HUES6 (cell line): ENCODE data around the gene ALG12.

ENCODE experiments used
- H3K27ac ChIP-seq: 2 replicates; pipeline ENCODE4 v1.7.0; 2013; ENCODE audit warnings: low read depth, mild to moderate bottlenecking, low read length, inconsistent platforms
- H3K27me3 ChIP-seq: 2 replicates; pipeline ENCODE4 v1.6.1; 2013; ENCODE audit warnings: low read length; ENCODE audit not compliant: control insufficient read depth, insufficient read depth
- H3K36me3 ChIP-seq: 2 replicates; pipeline ENCODE4 v1.6.1; 2013; ENCODE audit warnings: low read length; ENCODE audit not compliant: control insufficient read depth, insufficient read depth
- H3K4me1 ChIP-seq: 2 replicates; pipeline ENCODE4 v1.6.1; 2013; ENCODE audit warnings: low read length; ENCODE audit not compliant: control insufficient read depth, insufficient read depth
- H3K4me3 ChIP-seq: 2 replicates; pipeline ENCODE4 v1.5.1; 2013; ENCODE audit warnings: low read depth, low read length
- H3K9ac ChIP-seq: one replicate; pipeline ENCODE4 v1.6.1; 2013; ENCODE audit warnings: mild to moderate bottlenecking, low read length
- H3K9me3 ChIP-seq: 2 replicates; pipeline ENCODE4 v1.6.1; 2013; ENCODE audit warnings: low read depth, low read length; ENCODE audit not compliant: control insufficient read depth, insufficient read depth

ALG12 gene

DNA sequence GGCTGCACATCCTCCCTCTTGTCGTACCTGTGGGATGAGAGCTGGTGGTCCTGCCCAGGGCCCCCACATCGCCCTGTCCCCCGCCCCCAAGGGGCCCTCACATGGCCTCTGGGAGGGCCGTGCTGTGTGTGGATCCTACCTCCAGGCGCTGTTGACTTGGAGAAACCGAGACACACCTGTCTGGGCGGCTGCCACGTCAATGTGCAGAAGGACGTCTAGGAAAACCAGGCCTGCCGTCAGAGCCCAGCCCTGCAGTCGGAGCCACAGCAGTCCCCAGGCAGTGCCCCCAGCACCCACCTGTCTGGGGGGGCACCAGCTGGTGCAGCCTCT is 14.2 kb downstream of the ALG12 start:
- no peak overlapping the region for H3K27ac ChIP-seq
- no peak overlapping the region for H3K9ac ChIP-seq
- H3K4me1 ChIP-seq: no peaks in the 10 kb centered on the region
- no peaks in the 10 kb centered on the region for H3K27me3 ChIP-seq
- H3K4me3 ChIP-seq: no peak overlapping the region
- peaks cover 10% of the 10 kb centered on the region; the same call in 1 of the 2 replicates for H3K9me3 ChIP-seq
- peaks cover 49% of the 10 kb centered on the region for H3K36me3 ChIP-seq

DNA sequence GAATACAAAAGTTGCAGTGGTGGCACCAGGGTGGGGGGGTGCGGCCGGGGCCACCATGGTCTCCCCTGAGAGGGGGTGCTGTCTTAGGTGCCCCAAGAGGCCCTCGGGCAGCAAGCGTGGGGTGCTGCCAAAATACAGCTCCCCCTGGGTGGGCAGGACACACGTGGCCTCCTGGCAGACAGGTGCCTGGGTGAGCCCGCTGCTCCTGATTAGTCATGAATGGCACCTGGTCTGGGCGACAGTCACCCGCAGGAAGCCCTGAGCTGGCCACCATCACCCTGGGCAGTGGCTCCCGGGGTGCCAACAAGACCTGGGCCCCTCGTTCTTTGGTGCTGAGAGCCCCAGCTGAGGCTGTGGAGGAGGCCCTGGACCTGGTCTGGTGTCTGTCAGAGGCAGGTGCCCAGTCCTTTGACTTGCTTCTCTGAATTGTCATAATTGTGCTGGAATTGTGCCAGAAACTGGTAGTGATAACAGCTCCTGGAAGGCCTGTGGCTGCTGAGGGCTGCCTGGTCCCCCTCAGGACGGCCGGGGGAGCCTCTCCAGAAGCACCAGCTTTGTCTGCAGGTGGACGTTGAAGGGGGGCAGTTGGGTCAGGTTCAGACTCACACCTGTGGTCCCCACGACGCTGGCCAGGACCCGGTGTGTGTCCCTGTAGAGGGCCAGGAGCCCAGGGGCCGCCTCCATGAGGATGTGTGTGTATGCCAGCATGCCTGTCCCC is 14.8 kb downstream of the ALG12 start:
- Histone ChIP-seq H3K4me3 (no peak overlapping the region), H3K27me3 (no peaks in the 10 kb centered on the region), H3K9ac (no peak overlapping the region), H3K27ac (no peak overlapping the region), H3K9me3 (peaks cover 10% of the 10 kb centered on the region; the same call in 1 of the 2 replicates), H3K4me1 (no peaks in the 10 kb centered on the region), H3K36me3 (peaks cover 46% of the 10 kb centered on the region)

DNA sequence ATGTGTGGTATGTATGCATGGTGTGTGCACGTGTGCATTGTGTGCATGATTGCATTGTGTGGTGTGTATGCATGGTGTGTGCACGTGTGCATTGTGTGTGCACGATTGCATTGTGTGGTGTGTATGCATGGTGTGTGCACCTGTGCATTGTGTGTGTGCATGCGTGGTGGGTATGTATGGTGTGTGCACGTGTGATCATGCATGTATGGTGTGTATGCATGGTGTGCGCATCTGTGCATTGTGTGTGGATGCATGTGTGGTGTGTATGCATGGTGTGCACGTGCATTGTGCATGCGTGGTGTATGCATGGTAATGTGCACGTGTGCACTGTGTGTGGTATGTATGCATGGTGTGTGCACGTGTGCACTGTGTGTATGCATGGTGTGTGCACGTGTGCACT is 16.8 kb downstream of the ALG12 start:
- no peak overlapping the region for H3K9ac ChIP-seq
- H3K27ac ChIP-seq: no peak overlapping the region
- no peaks in the 10 kb centered on the region for H3K27me3 ChIP-seq
- no peaks in the 10 kb centered on the region for H3K4me1 ChIP-seq
- no peak overlapping the region for H3K4me3 ChIP-seq
- H3K9me3 ChIP-seq: peaks cover 10% of the 10 kb centered on the region; the same call in 1 of the 2 replicates
- peaks cover 33% of the 10 kb centered on the region for H3K36me3 ChIP-seq

DNA sequence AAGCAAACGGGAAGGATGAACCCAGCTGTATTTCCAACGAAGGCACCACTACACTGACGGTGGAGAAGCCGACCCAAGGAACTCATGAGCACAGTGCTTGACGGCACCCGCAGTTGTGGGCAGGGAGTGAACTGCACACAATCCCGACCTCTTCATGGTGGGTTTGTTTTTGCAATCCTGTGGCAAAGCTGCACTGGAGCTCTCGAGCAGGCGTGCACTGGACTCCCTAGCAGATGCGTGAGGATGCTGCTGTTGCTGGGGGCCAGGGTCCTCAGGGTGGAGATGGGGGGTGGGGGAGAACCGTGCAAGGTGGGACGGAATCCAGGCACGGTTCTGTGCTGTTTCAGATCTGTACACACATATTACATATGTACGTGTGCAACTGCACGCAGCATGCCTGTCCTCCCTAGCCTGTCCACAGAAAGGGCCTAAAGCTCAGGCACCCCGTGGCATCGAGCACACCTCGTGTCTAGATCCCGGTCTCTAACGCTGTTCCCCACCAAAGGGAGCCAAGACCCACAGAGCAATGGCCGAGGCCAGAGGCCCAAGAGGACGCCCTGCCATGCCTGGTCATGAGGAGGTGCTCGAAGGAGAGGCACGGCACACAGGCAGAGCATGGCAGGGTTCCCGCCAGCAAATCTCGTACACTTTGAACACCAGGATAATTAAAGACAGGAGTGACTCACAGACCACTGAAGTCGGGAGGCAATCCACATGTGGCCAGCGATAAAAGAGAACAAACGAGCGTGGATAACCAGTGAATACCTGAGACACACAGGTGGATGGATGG is 17.6 kb downstream of the ALG12 start:
- no peaks in the 10 kb centered on the region for H3K4me1 ChIP-seq
- H3K36me3 ChIP-seq: peaks cover 33% of the 10 kb centered on the region
- no peaks in the 10 kb centered on the region for H3K27me3 ChIP-seq
- H3K9me3 ChIP-seq: peaks cover 10% of the 10 kb centered on the region; the same call in 1 of the 2 replicates
- H3K9ac ChIP-seq: no peak overlapping the region
- no peak overlapping the region for H3K27ac ChIP-seq
- no peak overlapping the region for H3K4me3 ChIP-seq

DNA sequence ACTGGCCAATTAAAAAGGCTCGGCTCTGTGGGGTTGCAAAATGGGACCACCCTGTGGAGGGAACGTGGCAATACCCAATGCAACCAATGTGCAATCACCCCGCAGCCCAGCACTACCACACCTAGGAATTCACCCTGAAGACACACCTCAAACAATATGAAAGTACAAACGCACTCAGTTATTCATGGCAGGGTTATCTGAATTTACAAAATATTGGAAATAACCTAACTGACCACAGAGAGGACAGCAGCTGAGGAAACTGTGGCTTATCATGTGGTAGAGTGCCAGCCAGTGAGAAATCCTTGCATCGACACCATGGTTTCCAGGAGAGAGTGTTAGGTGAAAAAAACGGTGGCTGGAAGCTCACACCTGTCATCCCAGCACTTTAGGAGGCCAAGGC is 18.7 kb downstream of the ALG12 start:
- H3K9ac ChIP-seq: no peak overlapping the region
- no peak overlapping the region for H3K27ac ChIP-seq
- no peak overlapping the region for H3K4me3 ChIP-seq
- H3K4me1 ChIP-seq: no peaks in the 10 kb centered on the region
- peaks cover 33% of the 10 kb centered on the region for H3K36me3 ChIP-seq
- H3K27me3 ChIP-seq: no peaks in the 10 kb centered on the region
- peaks cover 13% of the 10 kb centered on the region; the same call in 1 of the 2 replicates for H3K9me3 ChIP-seq

DNA sequence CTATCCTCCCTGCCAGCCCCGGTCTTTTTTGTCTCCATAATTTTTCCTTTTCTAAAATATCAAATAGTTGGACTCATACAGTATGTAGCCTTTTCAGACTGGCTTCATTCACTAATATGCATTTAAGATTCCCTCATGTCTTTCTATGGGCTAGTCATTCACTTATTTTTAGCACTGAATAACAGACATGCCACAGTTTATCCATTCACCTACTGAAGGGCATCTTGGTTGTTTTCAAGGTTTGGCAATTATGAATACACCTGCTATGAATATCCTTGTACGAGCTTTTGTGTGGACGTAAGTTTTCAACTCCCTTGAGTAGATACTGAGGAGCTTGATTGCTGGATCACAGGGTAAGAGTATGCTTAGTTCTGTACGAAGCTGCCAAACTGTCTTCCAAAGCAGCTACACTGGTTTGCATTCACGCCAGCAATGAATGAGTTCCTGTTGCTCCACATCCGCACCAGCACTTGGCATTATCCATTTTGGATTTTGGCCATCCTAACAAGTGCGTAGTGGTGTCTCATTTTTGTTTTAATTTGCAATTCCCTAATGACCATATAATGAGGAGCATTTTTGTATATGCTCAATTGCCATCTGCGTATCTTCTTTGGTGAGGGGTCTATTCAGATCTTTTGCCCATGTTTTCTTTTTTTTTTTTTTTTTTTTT is 21.1 kb downstream of the ALG12 start:
- no peaks in the 10 kb centered on the region for H3K4me1 ChIP-seq
- peaks cover 21% of the 10 kb centered on the region for H3K36me3 ChIP-seq
- H3K9me3 ChIP-seq: peaks cover 11% of the 10 kb centered on the region; the same call in 1 of the 2 replicates
- no peaks in the 10 kb centered on the region for H3K27me3 ChIP-seq
- no peak overlapping the region for H3K27ac ChIP-seq
- H3K9ac ChIP-seq: no peak overlapping the region
- no peak overlapping the region for H3K4me3 ChIP-seq

DNA sequence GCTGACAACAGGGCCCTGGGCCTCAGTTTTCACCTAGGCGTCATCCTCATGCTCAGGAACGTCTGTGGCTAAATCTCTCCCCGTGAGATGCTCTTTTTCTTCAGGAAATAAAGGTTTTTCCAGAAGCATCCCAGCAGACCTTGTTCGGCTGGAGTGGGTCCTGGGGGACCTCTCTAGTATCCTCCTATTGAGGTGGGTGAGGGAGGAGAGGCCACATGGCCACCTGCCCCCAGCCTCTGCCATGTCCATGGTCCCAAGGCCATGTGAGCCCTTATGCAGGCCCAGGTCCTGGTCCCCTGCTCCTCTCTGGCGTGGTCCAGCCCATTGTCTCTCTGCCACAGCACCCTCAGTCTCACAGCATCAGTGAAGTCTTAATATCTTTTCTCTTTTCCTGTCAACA is 22.0 kb downstream of the ALG12 start:
- peaks cover 18% of the 10 kb centered on the region for H3K36me3 ChIP-seq
- H3K9ac ChIP-seq: no peak overlapping the region
- peaks cover 7% of the 10 kb centered on the region; the same call in 1 of the 2 replicates for H3K9me3 ChIP-seq
- H3K27ac ChIP-seq: no peak overlapping the region
- H3K4me3 ChIP-seq: no peak overlapping the region
- no peaks in the 10 kb centered on the region for H3K4me1 ChIP-seq
- H3K27me3 ChIP-seq: no peaks in the 10 kb centered on the region

DNA sequence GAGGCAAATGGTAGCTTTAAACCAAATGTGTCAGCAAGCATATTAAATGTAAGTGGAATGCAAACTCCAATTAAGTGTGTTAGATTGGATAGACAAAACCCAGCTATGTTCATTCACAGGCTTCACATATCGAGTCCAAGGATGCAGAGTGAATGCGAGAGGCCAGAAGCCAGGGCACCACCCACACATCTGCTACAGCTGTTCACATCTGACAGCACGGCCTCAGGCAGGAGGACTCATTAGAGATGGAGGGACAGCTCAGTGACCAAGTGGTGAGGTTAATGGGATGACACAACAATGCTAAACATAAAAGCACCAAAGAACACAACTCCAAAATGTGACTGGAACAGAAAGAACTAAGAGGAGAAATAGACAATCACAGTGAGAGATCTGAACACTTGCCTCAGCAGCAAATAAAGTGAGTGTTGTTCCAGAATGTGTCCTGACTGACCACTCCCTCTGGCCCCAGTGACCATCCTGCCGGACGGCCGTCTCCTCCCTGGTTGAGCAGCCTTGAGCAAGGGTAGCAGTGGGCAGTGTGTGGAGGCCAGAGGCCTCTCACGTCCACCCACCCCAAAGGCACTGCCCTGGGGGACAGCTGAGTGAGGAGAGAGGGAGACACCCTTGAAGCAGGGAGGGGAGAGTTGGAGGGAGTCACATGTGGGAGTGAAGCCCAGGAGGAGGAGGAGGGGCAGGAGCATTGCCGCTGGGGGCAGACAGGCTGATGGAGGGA is 23.8 kb downstream of the ALG12 start:
- H3K27me3 ChIP-seq: no peaks in the 10 kb centered on the region
- peaks cover 19% of the 10 kb centered on the region for H3K36me3 ChIP-seq
- H3K27ac ChIP-seq: no peak overlapping the region
- no peaks in the 10 kb centered on the region for H3K4me1 ChIP-seq
- no peak overlapping the region for H3K4me3 ChIP-seq
- peaks cover 14% of the 10 kb centered on the region for H3K9me3 ChIP-seq
- no peak overlapping the region for H3K9ac ChIP-seq

DNA sequence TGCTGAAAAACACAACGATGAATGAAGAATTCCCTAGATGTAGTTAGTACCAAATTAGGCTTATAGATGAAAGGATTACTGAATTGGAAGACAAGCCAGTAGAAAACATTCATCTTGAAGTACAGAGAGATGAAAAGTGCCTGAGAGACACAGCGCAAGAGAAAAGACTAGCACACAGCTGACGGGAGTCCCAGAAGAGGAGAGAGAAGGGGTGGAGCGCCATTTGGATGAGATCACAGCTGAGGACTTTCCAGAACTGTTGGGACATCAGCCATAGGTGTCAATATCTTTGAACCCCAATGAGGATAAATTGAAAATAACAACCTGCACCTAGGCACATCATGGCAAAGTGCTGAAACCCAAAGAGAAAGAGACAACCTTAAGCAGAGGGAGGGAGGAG is 25.2 kb downstream of the ALG12 start:
- Histone ChIP-seq H3K9ac (no peak overlapping the region), H3K4me1 (no peaks in the 10 kb centered on the region), H3K9me3 (peaks cover 18% of the 10 kb centered on the region), H3K4me3 (no peak overlapping the region), H3K27ac (no peak overlapping the region), H3K36me3 (peaks cover 34% of the 10 kb centered on the region), H3K27me3 (no peaks in the 10 kb centered on the region)

DNA sequence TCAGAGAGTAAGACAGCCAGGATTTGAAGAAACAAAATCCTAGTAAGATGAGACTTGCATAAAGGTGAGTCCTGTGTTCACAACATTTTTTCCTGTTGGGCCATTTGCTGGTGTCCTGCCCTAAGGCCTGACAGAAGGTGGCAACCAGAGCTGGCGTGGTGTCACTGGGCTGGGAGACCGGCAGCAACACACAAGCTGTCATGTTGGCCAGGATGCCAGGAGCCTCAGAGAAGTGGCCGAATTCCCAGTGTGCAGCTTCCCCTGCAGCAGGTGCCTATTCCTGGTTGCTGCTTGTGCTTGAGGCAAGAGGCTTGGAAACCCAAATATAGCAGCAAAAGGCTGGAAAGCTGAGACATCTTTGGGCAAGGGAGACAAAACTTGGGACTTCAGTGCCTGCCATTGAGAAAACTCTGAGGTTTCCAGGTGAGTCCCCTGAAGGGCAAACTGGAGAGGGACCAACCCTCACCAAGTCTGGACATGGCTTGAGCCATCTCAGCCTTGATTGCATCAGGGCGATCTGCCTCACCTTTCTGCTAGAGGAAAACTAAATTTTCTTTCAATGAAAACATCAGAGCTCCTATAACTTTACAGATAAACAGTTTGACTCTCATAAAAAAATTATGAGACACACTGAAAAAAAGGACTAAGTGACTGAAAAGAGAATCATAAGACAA is 25.9 kb downstream of the ALG12 start:
- Histone ChIP-seq H3K9me3 (peaks cover 18% of the 10 kb centered on the region), H3K27me3 (no peaks in the 10 kb centered on the region), H3K4me1 (no peaks in the 10 kb centered on the region), H3K9ac (no peak overlapping the region), H3K4me3 (no peak overlapping the region), H3K36me3 (peaks cover 40% of the 10 kb centered on the region), H3K27ac (no peak overlapping the region)
